Ureter (tissue), 1 donor: Measurements from ENCODE around the gene GOLGA8K. TPM values are rescaled to one million over a fixed set of nuclear protein-coding genes. Genes with fewer than 3 reads are reported as not detected.
A peak's percentile ranks its signal among the peaks of the same experiment; 100 is the strongest.
"Not testable (repeated sequence)": the region's sequence is repeated elsewhere in the genome, so short reads cannot be mapped to it uniquely, and the experiment has no call there.

Experiments
- DNase-seq: peaks from one replicate; pipeline ENCODE4 v3.0.0-alpha.2; 2020; ENCODE audit warnings: low spot score
- total RNA-seq: library from RNA; stranded (reverse); gene quantifications from one replicate; pipeline ENCODE4 v1.2.4, GENCODE V29; 2023
- donor health status: DM: yes; HTN: yes; CAD: no.

The GOLGA8K gene
- 1.9 TPM for total RNA-seq

GRCh38 chr15:32403192-32403591 is at the start of gene GOLGA8K:
GOLGA8K (minus strand) TSS chr15:32403292; CDS start chr15:32403194, 98 bp downstream.
- not testable (repeated sequence) for DNase-seq

GRCh38 chr15:32440445-32440977 is 37.4 kb upstream of the GOLGA8K start:
- DNase-seq = not testable (repeated sequence)

- not testable (repeated sequence) for DNase-seq
Measured at GRCh38 chr15:32434102-32434963, 31.2 kb upstream of the GOLGA8K start.

- not testable (repeated sequence) for DNase-seq
Measured at GRCh38 chr15:32427635-32428034, 24.5 kb upstream of the GOLGA8K start.

- peak; percentile 69 for DNase-seq
Measured at GRCh38 chr15:32426511-32426910, 23.4 kb upstream of the GOLGA8K start.

- DNase-seq = not testable (repeated sequence)
Measured at GRCh38 chr15:32407903-32408302, 4.8 kb upstream of the GOLGA8K start.

- not testable (repeated sequence) for DNase-seq
Measured at GRCh38 chr15:32396522-32396921, 6.6 kb downstream of the GOLGA8K start.

- DNase-seq = not testable (repeated sequence)
Measured at GRCh38 chr15:32394745-32395144, 8.3 kb downstream of the GOLGA8K start.

GRCh38 chr15:32388050-32388648 is 14.9 kb downstream of the GOLGA8K start:
- DNase-seq = not testable (repeated sequence)

GRCh38 chr15:32385823-32386495 is 17.1 kb downstream of the GOLGA8K start:
- DNase-seq = not testable (repeated sequence)

GRCh38 chr15:32374185-32374584 is 28.9 kb downstream of the GOLGA8K start:
- DNase-seq = not testable (repeated sequence)

GRCh38 chr15:32373707-32374106 is 29.4 kb downstream of the GOLGA8K start:
- DNase-seq = not testable (repeated sequence)

GRCh38 chr15:32372075-32372474 is 31.0 kb downstream of the GOLGA8K start:
- DNase-seq = not testable (repeated sequence)

GRCh38 chr15:32370526-32370925 is 32.6 kb downstream of the GOLGA8K start:
- DNase-seq = not testable (repeated sequence)

GRCh38 chr15:32370064-32370463 is 33.0 kb downstream of the GOLGA8K start:
- DNase-seq = not testable (repeated sequence)

GRCh38 chr15:32366492-32366891 is 36.6 kb downstream of the GOLGA8K start:
- DNase-seq = not testable (repeated sequence)

GRCh38 chr15:32365955-32366354 is 37.1 kb downstream of the GOLGA8K start:
- not testable (repeated sequence) for DNase-seq

GRCh38 chr15:32364944-32365343 is 38.1 kb downstream of the GOLGA8K start:
- not testable (repeated sequence) for DNase-seq

GRCh38 chr15:32363449-32363848 is 39.6 kb downstream of the GOLGA8K start:
- DNase-seq = not testable (repeated sequence)

GRCh38 chr15:32361662-32362061 is 41.4 kb downstream of the GOLGA8K start:
- DNase-seq = not testable (repeated sequence)

GRCh38 chr15:32358462-32358861 is 44.6 kb downstream of the GOLGA8K start:
- DNase-seq = not testable (repeated sequence)

- not testable (repeated sequence) for DNase-seq
Measured at GRCh38 chr15:32356909-32357308, 46.2 kb downstream of the GOLGA8K start.
